ENCODE data around the gene CRYGD. TPM values are rescaled to one million over a fixed set of nuclear protein-coding genes. Genes with fewer than 3 reads are reported as not detected.
"Not testable (repeated sequence)": the region's sequence is repeated elsewhere in the genome, so short reads cannot be mapped to it uniquely, and the experiment has no call there.

Gene CRYGD
- total RNA-seq, 1 donor from 2014 or later, result not detected

- Mint-ChIP-seq H3K4me3 (no peak overlapping the region), H3K9me3 (no peaks in the 10 kb centered on the region), H3K36me3 (ENCODE audit: low read depth) (no peaks in the 10 kb centered on the region), H3K27me3 (ENCODE audit: low read depth) (no peaks in the 10 kb centered on the region), H3K27ac (ENCODE audit: unreplicated experiment) (peak overlapping the region; percentile 62), H3K4me1 (peaks cover 12% of the 10 kb centered on the region)
- no peak for DNase-seq (ENCODE audit: low read depth, low spot score)
- TF ChIP-seq CTCF (conservative IDR thresholded peaks at IDR 0.05), result no peak
Observed at GRCh38 chr2:208142925-208143799, 18.8 kb upstream of the CRYGD start.

- Mint-ChIP-seq H3K36me3 (ENCODE audit: low read depth) (no peaks in the 10 kb centered on the region), H3K4me3 (no peak overlapping the region)
- no peak for TF ChIP-seq CTCF (conservative IDR thresholded peaks at IDR 0.05)
Observed at GRCh38 chr2:208142240-208142924, 18.1 kb upstream of the CRYGD start.

GRCh38 chr2:208139447-208139846 lies 15.1 kb upstream of the CRYGD start:
- H3K9me3 Mint-ChIP-seq, result no peaks in the 10 kb centered on the region
- H3K27me3 Mint-ChIP-seq (ENCODE audit: low read depth), result no peaks in the 10 kb centered on the region
- H3K4me1 Mint-ChIP-seq, result peaks cover 6% of the 10 kb centered on the region
- H3K4me3 Mint-ChIP-seq, result no peak overlapping the region
- H3K27ac Mint-ChIP-seq (ENCODE audit: unreplicated experiment), result no peak overlapping the region
- H3K36me3 Mint-ChIP-seq (ENCODE audit: low read depth), result no peaks in the 10 kb centered on the region
- no peak for TF ChIP-seq CTCF (conservative IDR thresholded peaks at IDR 0.05)
- DNase-seq (ENCODE audit: low read depth, low spot score), result no peak

More at GRCh38 chr2:208142240-208142924, 18.1 kb upstream of the CRYGD start:
- Mint-ChIP-seq H3K9me3 (no peaks in the 10 kb centered on the region), H3K27ac (ENCODE audit: unreplicated experiment) (peak overlapping the region; percentile 62), H3K27me3 (ENCODE audit: low read depth) (no peaks in the 10 kb centered on the region), H3K4me1 (peaks cover 12% of the 10 kb centered on the region)
- DNase-seq (ENCODE audit: low read depth, low spot score), result no peak

- H3K9me3 Mint-ChIP-seq; DNase-seq (ENCODE audit: low read depth, low spot score); H3K27ac Mint-ChIP-seq (ENCODE audit: unreplicated experiment); H3K27me3 Mint-ChIP-seq (ENCODE audit: low read depth); H3K36me3 Mint-ChIP-seq (ENCODE audit: low read depth); H3K4me1 Mint-ChIP-seq; H3K4me3 Mint-ChIP-seq: not testable (repeated sequence)
Observed at GRCh38 chr2:208138334-208138733, 14.0 kb upstream of the CRYGD start.

GRCh38 chr2:208136716-208137094 lies 12.4 kb upstream of the CRYGD start:
- no peaks in the 10 kb centered on the region for H3K27me3 Mint-ChIP-seq (ENCODE audit: low read depth)
- no peaks in the 10 kb centered on the region for H3K9me3 Mint-ChIP-seq
- no peaks in the 10 kb centered on the region for H3K36me3 Mint-ChIP-seq (ENCODE audit: low read depth)
- peaks cover 3% of the 10 kb centered on the region for H3K4me1 Mint-ChIP-seq
- H3K27ac Mint-ChIP-seq (ENCODE audit: unreplicated experiment), result no peak overlapping the region
- H3K4me3 Mint-ChIP-seq, result no peak overlapping the region
- TF ChIP-seq CTCF (conservative IDR thresholded peaks at IDR 0.05), result no peak
- DNase-seq (ENCODE audit: low read depth, low spot score), result no peak
